NCI-H82 treated with DMSO at 0.1 percent for 48 hours (cell line): Measurements from ENCODE around the gene ADGRG2.
"Not testable (repeated sequence)": the region's sequence is repeated elsewhere in the genome, so short reads cannot be mapped to it uniquely, and the experiment has no call there.

Experiments
- DNase-seq: peaks from one replicate; lab custom pipeline; 2025; ENCODE audit not compliant: unreplicated experiment; lab: John Stamatoyannopoulos, UW

The ADGRG2 gene

DNA sequence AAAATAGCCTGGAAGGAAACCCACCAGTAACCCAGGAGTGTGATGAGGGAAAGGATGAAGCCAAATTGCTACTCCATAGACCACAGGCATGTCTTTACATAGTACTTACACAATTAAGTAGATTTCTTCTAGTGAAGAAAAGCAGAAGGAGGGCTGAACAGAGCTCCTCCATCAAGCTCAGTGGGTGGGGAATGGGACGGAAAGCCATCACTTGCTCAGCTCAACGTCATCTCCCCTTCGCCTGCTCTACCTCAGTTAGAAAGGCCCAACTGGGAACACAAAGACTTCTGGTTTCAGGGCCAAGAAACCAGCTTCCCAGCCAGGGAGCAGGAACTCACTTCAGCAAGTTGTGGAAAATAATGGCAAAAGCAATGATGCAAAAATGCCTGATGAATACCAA, 36.6 kb downstream of the ADGRG2 start:
- no peak for DNase-seq

DNA sequence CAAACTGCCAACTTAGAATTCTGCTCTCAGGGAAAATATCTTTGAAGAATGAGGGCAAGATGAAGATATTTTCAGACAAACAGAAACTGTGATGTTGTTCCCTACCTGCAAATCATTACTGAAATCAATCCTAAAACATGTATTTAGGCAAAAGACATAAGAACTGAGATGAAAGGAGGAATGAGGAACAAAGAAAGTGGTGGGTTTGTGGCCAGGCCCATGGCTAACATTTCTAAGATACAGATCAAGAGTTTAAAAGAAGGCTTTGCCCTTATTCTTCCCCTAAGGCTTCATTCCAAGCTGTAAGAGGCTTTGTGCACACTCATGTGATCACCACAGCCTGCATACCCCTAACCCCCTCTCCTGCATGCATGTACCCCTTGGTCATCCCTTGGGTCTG, 46.5 kb downstream of the ADGRG2 start:
- DNase-seq, result no peak

- no peak for DNase-seq
Observed at GRCh38 chrX:19072372-19072771, 49.9 kb downstream of the ADGRG2 start.

DNA sequence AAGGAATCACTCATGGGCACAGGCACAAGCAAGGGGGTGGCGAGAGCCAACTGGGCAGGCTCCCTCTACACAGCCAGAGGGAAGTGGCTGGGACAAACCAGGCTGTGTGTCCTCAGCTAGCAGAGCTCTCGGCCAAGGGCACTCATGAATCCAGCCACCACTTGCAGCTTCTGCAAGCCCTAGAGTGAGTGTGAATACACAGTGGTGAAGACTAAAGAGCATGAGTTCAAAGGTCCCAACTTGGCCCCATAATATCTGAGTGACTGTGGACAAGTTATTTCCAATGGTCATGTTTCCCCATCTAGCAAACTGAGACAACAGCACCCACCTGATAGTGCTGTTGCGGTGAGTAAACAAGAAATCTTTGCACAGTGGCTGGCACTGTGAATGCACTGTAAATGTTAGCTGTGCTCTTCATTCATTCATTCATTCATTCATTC, 51.7 kb downstream of the ADGRG2 start:
- DNase-seq, result no peak

DNA sequence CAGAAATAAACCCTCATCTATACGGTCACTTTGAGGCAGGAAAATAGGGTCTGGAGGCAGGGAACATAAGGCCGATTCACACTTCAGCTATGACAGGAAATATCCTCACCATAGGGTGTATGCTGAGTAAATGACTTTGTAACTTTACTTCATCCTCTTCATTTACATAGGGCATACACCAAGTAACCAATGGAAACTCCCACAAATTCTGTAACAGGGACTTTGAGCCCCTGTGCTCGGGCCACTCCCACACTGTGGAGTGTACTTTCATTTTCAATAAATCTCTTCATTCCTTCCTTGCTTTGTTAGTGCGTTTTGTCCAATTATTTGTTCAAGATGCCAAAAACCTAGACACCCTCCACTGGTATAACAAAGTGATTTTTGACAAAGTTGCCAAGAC, 55.3 kb downstream of the ADGRG2 start:
- DNase-seq, result not testable (repeated sequence)

DNA sequence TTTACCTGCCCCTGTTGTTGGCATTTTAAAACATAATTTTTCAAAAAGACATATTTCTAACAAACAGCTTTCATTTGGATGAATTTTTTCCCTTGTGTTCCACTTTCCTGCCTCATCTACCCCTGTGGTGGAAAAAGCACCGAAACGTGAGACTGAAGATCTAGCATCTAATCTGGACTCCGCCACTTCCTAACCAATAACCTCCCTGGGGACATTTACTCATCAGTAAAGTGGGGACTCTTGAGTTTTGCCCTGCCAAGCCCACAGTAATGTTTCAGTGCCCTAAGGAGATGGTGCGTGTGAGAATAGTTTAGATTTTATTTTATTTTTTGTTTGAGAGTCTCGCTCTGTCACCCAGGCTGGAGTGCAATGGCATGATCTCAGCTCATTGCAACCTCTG, 56.7 kb downstream of the ADGRG2 start:
- no peak for DNase-seq

DNA sequence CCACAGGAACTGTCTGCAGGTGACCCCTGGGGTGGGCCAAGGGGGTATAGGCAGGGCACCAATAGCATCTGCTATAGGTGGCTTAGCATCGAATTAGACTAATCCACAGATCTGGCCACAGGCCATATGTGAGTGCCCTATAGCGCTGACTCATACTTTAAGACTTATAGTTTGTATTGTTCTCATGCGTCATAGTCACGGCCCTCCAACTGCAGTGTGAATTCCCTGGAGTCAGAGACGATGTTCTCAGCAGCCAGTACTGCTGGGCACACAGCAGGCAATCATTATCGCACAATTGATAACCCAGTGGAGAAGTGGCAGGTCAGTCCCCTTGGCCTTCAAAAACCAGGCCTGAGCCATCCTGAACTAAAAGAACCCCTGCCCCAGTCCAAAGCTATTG, 58.1 kb downstream of the ADGRG2 start:
- DNase-seq, result peak; percentile 66

GRCh38 chrX:19063030-19063429, 59.2 kb downstream of the ADGRG2 start:
- no peak for DNase-seq

DNA sequence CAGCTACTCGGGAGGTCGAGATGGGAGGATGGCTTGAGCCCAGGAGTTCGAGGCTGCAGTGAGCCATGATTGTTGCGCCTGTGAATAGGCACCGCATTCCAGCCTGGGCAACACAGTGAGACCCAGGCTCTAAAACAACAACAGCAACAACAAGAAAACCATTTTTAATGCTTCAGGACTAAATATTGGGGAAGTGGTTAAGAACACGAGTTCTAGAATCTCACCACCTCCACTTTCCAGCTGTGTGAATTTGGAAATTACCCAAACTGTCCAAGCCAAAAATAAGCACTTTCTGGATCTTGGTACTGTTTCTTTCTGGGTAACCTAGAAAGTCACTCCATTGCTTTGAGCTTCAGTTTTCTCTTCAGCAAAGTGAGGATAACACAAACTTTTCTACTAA, 63.2 kb downstream of the ADGRG2 start:
- no peak for DNase-seq

- no peak for DNase-seq
Observed at GRCh38 chrX:19057856-19058255, 64.4 kb downstream of the ADGRG2 start.

DNA sequence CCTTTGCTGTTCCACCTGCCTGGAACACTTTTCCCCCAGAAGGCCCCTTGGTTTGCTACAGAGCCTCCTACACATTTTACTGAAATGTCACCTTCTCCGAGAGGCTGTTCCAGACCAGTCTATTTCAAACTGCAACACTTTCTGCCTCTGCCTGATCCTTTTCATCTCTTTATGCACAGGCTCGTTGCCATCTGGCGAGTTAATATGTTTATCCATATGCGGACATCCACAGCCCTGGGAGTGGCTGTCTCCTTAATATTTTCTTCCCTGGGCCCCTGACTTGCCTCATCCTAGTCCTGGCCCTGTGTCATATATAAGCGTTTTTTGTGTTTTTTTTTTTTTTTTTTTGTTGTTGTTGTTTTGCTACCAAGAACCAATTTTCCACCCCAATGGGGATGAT, 73.2 kb downstream of the ADGRG2 start:
- DNase-seq, result no peak

DNA sequence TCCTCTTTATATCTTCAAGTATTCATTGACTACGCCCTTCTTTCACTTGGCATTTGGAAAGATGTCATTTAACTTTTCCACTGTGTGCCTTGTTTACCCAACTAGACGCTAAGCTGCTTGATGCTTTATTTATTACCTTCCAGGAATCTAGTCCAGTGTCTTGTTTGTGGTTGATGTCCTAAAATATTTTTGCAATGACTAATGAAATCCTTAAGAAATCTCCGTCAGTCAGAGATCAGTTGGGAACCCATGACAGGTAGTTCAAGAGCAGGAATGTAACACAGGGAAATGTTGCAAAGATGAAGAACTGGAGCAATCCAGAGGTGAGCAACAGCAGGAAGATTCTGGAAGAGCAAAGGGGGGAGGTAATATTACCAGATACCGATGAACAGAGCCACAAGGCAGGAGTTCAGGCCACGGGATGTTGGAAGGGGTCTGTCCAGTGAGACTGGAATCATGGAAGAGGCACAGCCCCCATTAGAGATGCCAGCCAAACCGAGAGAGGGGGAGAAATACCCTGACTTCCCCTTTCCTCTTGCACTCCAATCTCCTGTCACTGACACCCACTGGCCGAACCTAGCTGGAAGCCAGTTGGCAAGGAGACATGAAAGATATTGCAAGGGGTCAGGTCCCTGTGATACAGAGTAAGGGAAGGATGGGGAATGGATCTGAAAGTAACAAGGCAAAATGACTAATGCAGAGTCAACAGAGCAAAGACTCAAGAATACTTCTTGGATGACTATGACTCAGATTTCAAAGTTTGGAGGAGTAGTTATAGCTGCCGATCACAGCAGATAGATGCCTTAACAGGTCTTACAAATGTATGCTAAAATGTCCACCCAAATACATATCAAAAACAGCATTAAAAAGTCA, 75.7 kb downstream of the ADGRG2 start:
- no peak for DNase-seq

- DNase-seq, result peak; percentile 4
Observed at GRCh38 chrX:19040373-19040772, 81.9 kb downstream of the ADGRG2 start.

DNA sequence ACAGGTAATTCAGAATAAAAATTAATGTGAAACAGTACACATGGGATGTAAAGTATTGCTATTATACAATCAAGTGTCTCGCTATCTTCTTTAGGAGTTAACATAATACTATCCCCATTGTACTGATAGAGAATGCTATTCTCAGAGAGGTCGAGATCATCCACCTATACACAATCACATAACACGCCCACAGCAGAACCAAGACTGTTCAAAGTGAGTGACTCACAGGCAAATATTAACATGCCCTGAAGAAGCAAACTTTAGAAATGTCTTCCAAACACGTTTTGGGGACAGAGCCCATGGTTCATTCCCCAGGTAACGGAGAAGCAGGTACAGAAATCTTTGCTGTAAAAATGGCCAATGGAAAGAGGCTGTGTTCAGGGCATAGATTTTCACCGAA, 88.2 kb downstream of the ADGRG2 start:
- DNase-seq, result no peak

GRCh38 chrX:19030805-19031204, 91.5 kb downstream of the ADGRG2 start:
- DNase-seq, result no peak

- no peak for DNase-seq
Observed at GRCh38 chrX:19028560-19028959, 93.7 kb downstream of the ADGRG2 start.

- DNase-seq, result no peak
Observed at GRCh38 chrX:19024366-19024765, 97.9 kb downstream of the ADGRG2 start.

- no peak for DNase-seq
Observed at GRCh38 chrX:19019996-19020395, 102.3 kb downstream of the ADGRG2 start.

GRCh38 chrX:19017271-19017670, 105.0 kb downstream of the ADGRG2 start:
- DNase-seq, result peak; percentile 44

DNA sequence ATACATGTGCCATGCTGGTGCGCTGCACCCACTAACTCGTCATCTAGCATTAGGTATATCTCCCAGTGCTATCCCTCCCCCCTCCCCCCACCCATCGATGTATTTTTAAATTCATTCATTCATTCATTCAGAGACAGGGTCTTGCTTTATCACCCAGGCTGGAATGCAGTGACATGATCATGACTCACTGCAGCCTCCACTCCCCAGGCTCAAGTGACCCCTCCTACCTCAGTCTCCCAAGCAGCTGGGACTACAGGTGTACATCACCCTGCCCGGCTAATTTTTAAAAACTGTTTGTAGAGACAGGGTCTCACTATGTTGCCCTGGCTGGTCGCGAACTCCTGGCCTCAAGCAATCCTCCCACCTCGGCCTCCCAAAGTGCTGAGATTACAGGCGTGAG, 105.7 kb downstream of the ADGRG2 start:
- DNase-seq, result not testable (repeated sequence)

- DNase-seq, result no peak
Observed at GRCh38 chrX:19007868-19008267, 114.4 kb downstream of the ADGRG2 start.

DNA sequence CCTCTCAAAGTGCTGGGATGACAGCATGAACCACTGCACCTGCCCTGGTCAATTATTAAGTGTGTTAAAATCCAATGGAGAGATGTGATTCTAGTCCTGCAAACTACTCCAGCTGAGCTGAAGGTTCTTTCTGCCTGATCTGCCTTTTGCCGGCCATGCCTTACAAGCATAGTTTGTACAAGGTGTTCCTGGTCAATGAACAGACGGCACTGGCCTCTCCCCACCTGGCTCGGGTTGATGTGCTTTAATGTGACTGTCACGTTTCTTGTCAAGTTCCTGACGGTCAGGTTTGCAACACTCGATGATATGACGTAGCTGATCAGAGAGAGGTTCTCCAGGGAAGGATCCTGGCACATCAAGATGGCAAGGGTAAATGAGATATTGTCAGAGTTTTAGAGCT, 115.3 kb downstream of the ADGRG2 start:
- DNase-seq, result no peak

DNA sequence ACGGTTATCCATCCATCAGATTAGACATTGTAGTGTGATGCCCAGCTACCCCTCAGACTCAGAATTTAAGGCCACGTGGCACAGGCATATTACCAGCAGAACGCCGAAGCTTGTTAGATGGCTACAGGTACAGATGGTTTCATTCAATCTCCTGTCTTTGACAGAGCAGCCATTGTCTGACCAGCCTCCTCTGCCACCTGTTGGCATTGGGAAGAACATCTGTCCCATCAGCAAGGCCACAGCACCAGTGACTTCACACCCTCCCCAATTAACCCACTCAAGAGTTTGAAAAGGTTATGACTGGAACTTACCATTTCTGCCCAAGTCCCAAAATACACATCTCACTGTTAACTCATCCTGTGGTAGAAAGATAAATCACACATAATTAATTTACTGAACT, 116.4 kb downstream of the ADGRG2 start:
- no peak for DNase-seq
